HG03439 (cell line): ENCODE measurements around the gene PARD3B.

ENCODE experiments used
- ATAC-seq: cut with Tn5 transposase; IDR thresholded peaks from one replicate; pipeline ENCODE4 v1.9.1; 2021; ENCODE audit warnings: mild to moderate bottlenecking, moderate library complexity; ENCODE audit not compliant: unreplicated experiment

Gene PARD3B

DNA sequence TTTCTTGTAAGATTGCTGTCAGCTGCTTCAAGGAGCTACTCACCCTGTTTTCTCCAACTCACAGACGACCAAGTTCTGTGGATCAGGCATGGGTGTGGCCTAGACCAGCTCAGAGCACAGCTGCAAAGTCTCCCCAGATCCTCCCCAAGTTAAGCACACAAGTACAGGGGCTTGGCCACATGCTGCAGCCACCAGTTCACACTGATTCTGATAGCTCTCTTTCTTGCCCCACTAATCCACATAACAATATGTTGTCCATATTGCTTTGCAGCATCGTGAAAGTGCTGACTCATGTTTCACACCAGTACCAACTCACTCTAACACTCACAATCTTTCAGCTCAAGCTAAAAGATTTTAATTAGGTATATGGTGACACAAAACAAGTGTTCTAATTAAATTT, 437.0 kb downstream of the PARD3B start:
- ATAC-seq = no peak

DNA sequence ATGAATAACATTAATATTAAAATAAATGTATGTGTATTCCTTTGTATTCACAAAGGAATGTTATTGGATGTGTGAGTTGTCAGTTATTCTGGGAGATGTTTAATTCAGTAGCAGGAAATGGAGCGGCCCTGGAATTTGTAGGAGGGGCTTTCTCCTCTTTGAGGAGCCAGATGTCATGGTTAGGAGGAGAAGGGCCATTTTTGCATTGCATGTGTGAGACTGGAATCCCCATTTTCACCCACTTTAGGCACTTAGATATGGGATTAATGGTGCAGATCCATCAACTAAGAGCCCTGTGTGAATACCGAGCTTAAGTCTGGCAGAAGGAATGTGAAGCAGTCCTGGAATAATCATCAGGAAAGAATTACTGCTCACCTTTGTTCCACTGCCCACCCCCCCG, 439.2 kb downstream of the PARD3B start:
- ATAC-seq = no peak

DNA sequence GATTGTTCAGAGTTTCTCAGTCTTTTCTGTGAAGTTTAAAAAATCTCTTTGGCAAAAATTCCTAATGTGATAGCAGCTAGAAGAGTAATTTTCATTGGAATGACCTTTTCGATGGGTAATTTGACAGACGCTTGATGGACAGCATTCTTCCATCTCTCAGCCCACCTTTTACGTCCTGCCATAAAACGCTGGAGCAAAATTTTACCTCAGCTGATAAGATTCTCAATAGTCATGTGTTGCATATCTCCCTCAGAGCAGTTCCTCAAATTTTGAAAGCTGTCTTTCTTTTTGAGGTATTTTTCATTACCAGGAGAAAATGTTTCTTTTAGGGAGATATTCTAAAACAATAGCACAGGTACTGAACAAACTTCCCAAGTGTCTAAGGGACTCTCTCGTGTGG, 441.4 kb downstream of the PARD3B start:
- no peak for ATAC-seq

DNA sequence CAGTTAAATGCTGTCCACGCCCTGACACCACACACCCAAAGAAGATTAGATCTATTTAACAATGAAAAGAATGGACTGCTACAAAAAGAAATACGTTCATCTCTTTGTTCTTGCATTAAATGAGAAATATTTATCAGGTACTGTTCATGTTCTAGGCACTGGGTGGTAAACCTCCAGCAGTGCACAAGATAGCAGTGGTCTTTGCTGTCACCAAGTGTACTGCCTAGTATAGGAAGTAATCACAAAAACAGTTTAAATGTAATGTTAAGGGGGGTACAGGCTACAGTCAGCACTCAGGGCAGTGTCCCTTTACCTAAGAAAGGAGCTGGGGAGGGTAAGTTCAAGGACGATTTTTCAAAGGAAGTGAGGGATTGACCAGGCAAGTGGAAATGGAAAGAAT, 443.6 kb downstream of the PARD3B start:
- no peak for ATAC-seq

DNA sequence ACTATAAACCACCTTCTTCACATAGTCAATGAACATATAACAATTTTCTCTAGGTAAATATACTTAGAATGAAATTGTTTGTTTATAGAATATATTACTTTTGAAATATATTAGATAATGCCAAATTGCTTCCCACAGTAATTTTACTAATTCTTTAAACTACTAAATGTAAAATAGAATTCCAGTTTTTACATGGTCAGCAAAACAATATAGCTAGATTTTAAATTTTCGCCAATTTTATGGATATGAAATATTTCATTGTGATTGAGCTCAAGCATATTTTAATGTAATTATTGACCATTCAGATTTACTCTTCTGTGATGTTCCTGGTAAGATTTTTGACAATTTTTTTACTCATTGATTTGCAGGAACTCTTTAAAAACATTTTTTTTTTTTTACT, 444.6 kb downstream of the PARD3B start:
- no peak for ATAC-seq

DNA sequence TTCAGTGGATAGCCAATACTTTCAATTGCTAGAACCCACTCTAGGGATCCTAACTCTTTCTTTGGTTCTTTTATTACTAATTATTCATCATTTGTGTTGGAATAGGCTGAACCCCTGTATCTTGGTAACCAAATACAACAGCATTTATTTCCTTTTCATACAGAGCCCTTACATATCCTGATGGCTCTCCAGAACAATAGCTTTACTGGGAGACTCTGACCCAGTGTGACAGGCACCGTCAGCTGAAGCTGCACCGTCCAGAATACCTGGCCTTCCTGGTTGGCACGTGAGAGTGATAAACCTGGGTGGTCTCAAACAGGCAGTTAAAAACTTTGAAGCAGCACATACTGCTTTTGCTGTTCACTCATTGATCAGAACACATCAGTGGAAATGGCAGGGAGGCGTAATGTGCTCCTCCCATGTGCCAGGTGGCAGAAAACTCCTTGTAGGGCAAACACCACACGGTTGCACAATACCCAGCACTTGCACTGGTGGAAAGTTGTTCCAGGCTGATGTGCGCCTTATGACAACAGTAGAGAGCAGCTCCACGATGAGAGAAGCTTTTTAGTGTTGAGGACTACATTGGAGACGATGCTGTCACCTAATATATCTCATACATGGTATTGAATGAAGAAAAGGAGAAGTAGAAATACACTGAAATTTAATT, 456.2 kb downstream of the PARD3B start:
- ATAC-seq = no peak

DNA sequence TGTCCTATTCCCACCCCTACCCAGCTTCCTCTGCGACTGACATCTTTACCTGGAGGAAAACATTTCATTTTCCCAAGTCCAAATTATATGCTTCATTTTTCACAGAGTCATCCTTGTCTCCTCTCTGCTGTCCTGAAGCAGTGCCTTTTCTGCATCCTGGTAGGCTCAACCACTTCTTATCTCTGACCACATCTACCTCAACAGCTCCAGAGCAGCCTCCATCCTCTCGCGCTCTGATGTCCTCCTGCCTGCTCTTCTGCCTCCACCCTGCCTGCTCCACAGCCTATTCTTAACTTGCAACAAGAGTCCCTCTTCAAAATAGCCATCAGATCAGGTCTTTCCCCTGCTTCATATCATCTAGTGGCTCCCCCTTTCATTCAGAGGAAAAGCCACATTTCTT, 457.1 kb downstream of the PARD3B start:
- ATAC-seq = no peak

DNA sequence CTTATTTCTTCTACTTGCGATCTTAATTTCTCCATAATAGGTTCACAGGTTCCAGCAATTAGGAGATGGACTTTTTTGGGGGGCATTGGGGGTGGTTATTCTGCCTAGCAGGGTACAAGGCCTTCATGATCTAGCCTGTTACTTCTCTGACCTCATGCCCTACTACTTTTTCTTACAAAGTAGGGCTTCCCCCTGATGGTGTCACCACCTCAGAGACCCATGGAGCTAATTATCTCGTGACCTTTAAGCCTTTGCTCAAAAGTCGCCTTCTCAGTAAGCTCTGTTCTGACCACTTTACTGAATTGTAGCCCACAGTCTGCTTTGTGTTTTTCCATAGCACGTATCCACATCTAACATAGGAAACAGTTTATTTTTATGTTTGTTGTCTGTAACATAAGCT, 458.0 kb downstream of the PARD3B start:
- ATAC-seq = no peak

DNA sequence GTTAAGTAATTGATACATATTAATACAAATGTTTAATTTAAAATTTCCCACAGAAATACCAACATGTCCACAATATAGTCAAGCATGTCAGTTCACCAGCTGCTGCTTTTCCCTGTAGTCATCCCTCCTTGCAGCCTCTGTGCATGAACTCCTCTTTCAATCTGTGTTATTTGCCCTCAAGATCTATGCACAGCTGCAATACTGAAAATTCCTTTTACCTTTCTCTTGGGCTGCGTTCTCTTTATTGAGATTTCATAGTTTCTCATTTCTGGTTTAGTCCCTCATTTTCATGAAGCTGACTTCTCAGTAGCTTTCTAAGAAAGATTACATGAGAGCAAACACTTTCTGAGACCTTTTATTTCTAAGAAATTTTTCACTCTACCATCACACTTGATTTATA, 464.9 kb downstream of the PARD3B start:
- no peak for ATAC-seq

DNA sequence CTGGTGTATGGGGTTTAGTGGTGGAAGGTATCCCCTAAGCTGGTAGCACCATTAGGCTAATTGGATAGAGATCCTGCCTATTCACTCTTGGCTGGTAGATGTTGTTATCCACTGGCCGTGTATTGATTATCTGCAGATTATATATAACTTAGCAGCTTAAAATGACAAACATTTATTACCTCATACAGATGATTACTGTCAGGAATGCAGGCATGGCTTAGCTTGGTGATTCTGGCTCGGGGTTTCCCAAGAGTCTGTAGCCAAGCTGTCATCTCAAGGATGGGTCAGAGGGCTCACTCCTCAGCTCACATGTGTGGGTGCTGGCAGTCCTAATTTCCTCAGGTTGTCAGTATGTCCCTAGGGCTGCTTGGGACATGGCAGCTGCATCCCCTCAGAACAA, 465.8 kb downstream of the PARD3B start:
- ATAC-seq = no peak

DNA sequence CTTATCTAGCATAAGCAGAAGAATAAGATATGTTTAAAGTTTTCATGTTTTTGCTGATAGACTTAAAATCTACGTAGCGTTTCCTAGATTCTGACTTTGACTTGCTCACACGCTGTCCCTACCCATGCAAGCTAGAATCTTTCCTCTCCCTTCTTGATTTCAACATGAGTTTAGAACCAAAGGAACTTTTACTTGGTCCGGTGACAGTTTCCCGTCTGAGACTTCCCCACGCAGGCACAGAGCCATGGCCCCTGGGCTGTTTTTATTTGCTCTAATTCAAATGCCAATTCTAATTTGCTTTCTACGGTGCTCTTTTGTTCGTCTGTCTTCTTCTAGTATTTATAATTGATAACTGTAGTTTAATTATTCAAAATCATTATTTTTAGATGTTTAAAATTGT, 467.7 kb downstream of the PARD3B start:
- no peak for ATAC-seq

DNA sequence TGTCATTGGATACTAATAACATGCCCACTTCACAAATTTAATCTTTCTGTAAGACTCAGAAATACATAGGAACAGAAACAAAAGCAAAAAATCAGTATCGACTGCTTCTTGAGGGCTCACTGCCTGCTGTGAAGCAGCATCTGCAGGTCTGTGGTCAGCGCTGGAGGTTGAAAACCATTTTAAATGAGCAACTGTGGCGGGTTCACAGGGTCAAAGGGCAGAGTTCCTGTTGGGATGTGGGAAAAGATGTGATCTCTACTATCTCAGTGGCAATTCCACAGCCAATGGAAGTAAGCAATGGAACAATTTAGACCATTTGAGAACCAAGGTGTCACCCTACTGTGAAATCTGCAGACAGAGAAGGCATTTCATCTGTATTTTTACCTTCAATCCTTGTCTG, 468.3 kb downstream of the PARD3B start:
- ATAC-seq = no peak

DNA sequence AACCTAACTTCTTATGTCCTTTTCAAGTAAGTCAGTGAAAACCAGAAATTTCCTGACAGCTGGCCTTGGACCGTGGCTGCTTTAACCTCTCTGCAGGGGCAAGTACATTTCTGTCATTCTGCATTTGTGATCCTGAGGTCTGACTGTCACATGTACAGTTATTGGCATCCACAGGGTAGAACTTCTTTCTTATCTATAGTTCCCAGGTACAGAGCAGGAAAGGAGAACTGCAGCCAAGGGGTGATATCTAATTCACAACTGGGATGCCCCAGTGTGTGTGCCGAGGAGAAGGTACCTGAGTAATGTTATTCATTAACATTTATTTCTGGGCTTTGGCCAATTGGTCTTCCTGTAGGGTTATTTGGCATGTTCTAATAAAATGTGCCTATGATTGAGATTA, 468.9 kb downstream of the PARD3B start:
- no peak for ATAC-seq

DNA sequence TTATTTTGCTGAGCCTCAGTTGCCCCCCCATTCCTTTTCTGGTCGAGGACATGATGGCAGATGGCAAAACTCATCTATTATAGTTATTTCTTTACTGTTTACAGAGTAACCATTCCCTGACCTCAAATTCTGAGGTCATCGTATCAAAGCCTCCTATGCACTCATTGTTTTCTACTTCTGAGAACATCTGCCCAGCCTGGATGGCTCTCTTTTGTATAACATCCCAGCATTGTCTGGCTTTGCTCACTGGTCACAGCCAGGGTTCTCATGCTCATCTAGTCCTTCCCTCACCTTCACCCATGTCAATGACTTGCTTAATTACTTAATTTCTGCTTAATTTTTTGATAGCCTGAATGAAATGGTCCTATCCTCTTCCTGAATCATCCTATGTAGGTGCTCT, 472.1 kb downstream of the PARD3B start:
- ATAC-seq = no peak

DNA sequence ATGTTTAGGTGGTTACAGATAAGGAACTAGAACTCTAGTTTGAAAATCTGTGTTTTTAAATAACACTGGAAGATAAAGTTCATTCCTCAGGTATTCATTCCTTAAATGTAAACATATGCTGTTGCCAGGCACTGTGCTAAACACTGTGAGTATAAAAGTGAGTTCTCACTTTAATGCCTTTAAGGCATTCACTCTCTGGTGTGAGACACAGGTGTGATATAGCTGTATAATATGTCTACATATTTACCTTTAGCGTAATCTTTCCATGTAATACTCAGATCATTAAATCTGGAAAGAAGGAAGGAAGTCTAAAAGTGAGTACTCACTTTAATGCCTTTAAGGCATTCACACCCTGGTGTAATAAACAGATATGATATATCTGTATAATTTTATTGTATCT, 472.6 kb downstream of the PARD3B start:
- ATAC-seq = no peak

DNA sequence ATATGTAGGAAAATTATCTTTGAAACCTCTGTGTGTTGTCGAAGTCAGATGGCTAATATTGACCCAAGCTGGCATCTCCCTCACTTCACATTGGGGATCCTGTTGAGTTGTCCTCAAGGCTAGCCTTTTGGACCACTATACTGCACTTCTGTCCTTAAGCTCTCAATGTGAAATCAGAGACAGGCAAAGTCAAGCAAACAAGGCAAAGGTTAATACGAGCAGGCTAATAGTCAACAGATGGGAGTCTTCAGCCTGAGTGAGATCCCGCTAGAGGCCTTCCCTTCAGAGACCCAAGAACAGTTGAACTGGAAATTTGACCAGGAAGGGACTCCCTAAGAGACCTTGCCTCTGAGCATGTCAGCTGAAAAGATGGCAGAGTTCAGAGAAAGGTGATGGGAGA, 475.4 kb downstream of the PARD3B start:
- no peak for ATAC-seq

DNA sequence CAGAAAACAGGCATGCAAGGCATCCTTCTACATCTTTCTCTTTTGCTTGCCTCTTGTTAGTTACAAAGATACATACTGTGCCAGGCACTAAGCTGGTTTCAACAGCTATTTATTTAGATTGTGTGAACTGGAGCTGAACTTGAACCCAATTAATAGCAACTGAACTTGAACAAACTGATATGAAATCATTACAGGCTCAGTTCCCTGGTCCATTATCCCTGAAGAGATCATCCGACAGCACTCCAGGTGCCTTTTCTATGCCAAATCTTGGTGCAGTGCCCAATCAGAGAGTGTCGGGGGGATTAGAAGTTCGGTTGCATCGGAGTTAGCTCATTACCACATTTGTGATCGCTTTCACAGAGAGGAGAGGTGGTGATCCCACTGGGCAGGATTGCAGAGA, 477.6 kb downstream of the PARD3B start:
- ATAC-seq = no peak

DNA sequence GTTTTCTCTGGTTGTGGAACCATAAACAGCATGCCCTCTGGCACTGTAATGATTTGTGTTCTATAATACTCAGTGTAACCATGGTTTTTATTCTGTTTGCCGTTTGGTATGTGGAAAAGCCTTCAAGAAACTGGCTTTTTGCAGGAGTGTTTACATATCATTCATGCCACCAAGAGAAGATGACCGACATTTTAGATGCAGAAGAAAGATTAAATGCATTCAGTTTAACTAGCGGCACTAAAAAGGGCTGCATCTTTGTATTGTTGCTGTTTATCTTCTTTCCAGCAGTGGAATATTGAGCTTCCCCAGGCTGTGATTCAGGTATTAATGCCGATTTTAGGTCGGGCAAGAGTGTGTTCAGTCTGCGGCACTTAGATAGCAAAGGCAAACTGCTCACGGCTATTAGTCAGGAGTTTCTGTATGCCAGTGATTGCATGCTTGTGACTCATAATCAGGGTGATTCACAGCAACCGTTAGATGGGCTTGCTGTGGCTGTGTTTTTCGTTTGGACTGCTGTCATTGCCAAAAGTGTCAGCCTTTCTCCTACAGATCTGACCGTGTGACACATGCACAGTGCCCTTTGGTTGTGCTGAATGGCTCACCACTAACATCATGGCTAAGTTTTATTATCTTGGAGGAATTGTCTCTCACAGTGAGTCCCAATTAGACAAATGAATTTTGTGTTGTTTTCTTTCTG, 479.7 kb downstream of the PARD3B start:
- ATAC-seq = no peak

DNA sequence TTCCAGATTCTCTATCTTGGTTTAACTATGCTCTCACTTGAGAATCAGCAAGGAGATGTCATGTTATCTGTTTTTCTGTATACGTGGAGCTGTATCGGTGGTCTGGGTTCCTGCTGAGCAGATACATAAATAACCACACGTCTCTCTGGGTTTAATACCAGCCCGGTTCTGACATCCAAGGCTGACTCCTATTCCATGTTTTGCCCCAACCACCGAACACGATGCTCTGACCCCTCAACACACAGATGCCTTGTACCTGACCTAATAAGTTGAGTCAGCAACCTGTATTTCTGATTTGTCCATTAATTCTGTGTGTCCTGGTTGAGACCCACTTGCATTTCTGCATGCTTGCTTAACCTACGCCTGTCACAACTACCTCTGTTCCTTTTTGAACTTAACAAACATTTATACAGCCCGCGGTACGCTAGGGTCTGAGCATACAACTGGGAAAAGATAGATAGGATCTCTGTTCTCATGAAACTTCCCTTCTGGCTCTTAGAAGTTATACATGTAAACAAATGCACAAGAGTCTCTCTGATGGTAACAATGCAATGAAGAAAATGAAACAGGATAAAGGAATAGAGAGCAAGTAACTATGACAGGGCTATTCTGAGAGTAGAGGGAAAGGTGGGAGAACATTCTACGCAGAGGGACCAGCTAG, 480.4 kb downstream of the PARD3B start:
- no peak for ATAC-seq

DNA sequence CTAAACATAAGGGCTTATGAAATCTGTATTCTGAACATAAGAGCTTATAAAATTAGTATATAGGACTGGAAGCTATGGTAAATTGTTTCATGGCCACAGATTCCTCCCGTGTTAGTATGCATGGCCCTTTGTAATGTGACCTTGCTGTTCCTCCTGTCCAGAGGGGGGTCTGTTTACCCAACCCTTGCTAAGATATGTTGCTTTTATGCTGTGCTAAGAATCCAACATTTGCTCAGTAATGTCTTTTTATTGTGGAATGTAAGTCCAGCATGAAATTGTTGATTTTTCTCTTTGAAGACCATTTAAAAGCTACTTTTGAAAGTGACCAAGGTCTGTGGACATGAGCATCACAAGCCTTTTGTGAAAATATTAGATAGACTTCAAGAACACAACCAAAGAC, 485.4 kb downstream of the PARD3B start:
- no peak for ATAC-seq

DNA sequence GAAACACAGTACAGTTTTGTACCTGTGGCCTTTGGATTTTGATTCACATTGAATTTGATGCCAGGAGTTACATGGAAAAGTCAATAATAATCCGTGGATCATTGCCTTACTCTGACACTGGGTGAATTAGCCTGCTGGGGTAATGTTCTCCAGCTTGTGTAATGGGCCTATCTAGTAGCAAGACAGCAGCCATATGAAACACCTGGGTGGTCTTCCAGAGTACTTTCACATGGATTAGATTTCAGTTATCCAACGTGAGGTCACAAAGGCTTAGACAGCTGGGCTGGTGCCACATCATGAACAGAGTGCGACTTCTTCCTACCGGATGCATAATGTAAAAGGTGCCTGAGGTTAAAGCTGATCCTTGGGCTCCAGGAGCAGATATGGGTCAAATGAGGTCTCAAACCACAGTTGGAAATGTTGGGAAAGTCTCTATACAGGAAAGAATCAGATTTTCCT, 486.8 kb downstream of the PARD3B start:
- no peak for ATAC-seq

DNA sequence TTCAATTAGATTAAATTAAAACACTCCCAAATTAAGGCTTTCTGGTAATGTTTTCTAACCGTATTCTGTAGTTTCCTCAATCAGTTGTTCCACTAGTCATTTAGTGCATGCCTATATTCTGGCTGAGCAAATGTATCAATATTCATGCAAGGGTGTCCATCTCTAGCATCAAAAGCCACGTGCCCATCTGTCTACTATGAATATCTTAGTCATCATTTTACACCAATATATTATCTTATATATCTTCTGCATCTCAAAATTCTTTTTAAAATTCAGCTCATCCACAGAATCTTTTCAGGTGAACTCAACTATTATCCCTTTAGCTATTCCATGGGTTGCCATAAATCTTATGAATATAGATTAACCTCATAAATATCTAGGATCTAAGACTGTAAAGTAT, 488.2 kb downstream of the PARD3B start:
- no peak for ATAC-seq
